ENCODE data around the gene CYCS. TPM values are rescaled to one million over a fixed set of nuclear protein-coding genes. Genes with fewer than 3 reads are reported as not detected.

The CYCS gene
- total and polyA plus RNA-seq, 10 of the 15 experiments (the other 5 are each of a cell fraction or from before 2014, with no cell fraction given), result 113 to 952 (median 356) TPM

DNA sequence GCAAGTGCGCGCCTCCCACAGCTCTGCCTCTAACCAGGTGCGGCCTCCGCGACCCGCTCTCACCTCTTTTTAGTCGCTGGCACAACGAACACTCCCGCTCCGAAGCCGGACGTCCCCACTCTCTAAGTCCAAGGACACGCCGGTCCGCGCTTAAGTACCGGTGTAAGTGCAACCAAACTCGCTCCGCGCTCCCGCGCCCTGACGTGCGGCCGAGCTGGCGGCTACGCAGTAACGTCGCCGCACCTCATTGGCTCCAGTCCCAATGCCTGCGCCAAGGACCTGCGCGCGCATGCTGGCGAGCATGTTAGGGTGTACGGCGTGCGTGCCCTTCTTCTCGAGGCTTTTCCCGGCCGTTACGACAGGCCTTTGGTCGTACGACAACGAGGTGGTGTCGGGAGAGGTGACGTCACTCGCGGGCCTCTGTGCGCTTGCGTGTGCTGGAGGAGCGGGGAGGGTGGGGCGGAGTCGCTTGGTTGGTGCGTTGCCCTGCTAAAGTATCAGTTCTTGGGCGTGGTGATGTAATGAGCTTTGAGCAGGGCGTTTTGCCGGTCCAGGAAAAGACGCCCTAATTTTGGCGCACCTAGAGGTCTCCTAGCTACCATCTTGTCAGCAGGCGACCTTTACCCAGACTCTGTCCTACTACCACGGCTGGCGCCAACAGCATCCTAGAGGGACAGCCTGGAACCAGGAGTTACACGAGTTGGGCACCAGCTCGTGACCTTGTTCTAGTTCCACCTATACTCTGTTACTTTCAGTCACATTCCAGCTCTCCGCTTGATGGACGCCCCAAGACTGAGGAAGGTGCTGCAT, at the start of gene CYCS (continued):
- TF ChIP-seq RAD21 (IDR thresholded peaks at IDR 0.05; ENCODE audit: insufficient read depth, low read depth, low read length), result no peak
- TF ChIP-seq ZNF384 (IDR thresholded peaks at IDR 0.05; ENCODE audit: borderline replicate concordance, low read depth, low read length), result no peak
- TF ChIP-seq JUNB (IDR thresholded peaks at IDR 0.05), result no peak; the same call in 1 of the 2 replicates
- no peak for TF ChIP-seq RAD51 (IDR thresholded peaks at IDR 0.05)
- peak; percentile 98 for TF ChIP-seq SMAD5 (IDR thresholded peaks at IDR 0.05; ENCODE audit: low read depth)
- peak; percentile 93 for TF ChIP-seq CBFB (IDR thresholded peaks at IDR 0.05; ENCODE audit: low read depth)
- peak; percentile 35; the same call in 1 of the 2 replicates for TF ChIP-seq GATAD2B (conservative IDR thresholded peaks at IDR 0.05; ENCODE audit: low read depth)
- TF ChIP-seq, protein P1, sequence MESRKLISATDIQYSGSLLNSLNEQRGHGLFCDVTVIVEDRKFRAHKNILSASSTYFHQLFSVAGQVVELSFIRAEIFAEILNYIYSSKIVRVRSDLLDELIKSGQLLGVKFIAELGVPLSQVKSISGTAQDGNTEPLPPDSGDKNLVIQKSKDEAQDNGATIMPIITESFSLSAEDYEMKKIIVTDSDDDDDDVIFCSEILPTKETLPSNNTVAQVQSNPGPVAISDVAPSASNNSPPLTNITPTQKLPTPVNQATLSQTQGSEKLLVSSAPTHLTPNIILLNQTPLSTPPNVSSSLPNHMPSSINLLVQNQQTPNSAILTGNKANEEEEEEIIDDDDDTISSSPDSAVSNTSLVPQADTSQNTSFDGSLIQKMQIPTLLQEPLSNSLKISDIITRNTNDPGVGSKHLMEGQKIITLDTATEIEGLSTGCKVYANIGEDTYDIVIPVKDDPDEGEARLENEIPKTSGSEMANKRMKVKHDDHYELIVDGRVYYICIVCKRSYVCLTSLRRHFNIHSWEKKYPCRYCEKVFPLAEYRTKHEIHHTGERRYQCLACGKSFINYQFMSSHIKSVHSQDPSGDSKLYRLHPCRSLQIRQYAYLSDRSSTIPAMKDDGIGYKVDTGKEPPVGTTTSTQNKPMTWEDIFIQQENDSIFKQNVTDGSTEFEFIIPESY (IDR thresholded peaks at IDR 0.05), result no peak
- TF ChIP-seq, protein P2, sequence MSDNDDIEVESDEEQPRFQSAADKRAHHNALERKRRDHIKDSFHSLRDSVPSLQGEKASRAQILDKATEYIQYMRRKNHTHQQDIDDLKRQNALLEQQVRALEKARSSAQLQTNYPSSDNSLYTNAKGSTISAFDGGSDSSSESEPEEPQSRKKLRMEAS (IDR thresholded peaks at IDR 0.05; ENCODE audit: low read depth, low read length), result peak; percentile 90
- TF ChIP-seq SMC3 (IDR thresholded peaks at IDR 0.05; ENCODE audit: borderline replicate concordance, low read length), result no peak
- peak; percentile 71 to 88; a peak in 3 of 4 replicates for TF ChIP-seq BHLHE40 (IDR thresholded peaks at IDR 0.05; ENCODE audit: borderline replicate concordance in 1 of 2, low read depth in 2 of 2, low read length in 1 of 2)
- no peak; the same call in 1 of the 2 replicates for TF ChIP-seq NFYA (IDR thresholded peaks at IDR 0.05; ENCODE audit: borderline replicate concordance, low read depth, low read length)
- TF ChIP-seq KAT2A (conservative IDR thresholded peaks at IDR 0.05; ENCODE audit: control insufficient read depth, low read depth, low read length), result no peak
- peak; percentile 74 for TF ChIP-seq YY1 (IDR thresholded peaks at IDR 0.05; ENCODE audit: low read depth, low read length)
- no peak for TF ChIP-seq STAT3 (IDR thresholded peaks at IDR 0.05; ENCODE audit: low read depth, low read length)
- TF ChIP-seq FOXK2 (IDR thresholded peaks at IDR 0.05), result no peak
- peak; percentile 61; the same call in 1 of the 2 replicates for TF ChIP-seq TBL1XR1 (IDR thresholded peaks at IDR 0.05; ENCODE audit: low read depth, low read length)
- TF ChIP-seq NR2C2 (IDR thresholded peaks at IDR 0.05; ENCODE audit: borderline replicate concordance, control insufficient read depth, insufficient read length, low read depth), result no peak
- peak; percentile 27; the same call in 1 of the 2 replicates for TF ChIP-seq STAT1 (conservative IDR thresholded peaks at IDR 0.05)
- no peak for TF ChIP-seq FOS (IDR thresholded peaks at IDR 0.05; ENCODE audit: borderline replicate concordance, extremely low read depth, insufficient read length)
- TF ChIP-seq MEF2A (IDR thresholded peaks at IDR 0.05; ENCODE audit: insufficient read depth, low read depth, low read length), result no peak
- peak; percentile 98 for TF ChIP-seq TAF1 (IDR thresholded peaks at IDR 0.05; ENCODE audit: borderline replicate concordance, low read depth, low read length)
- TF ChIP-seq, protein P3, sequence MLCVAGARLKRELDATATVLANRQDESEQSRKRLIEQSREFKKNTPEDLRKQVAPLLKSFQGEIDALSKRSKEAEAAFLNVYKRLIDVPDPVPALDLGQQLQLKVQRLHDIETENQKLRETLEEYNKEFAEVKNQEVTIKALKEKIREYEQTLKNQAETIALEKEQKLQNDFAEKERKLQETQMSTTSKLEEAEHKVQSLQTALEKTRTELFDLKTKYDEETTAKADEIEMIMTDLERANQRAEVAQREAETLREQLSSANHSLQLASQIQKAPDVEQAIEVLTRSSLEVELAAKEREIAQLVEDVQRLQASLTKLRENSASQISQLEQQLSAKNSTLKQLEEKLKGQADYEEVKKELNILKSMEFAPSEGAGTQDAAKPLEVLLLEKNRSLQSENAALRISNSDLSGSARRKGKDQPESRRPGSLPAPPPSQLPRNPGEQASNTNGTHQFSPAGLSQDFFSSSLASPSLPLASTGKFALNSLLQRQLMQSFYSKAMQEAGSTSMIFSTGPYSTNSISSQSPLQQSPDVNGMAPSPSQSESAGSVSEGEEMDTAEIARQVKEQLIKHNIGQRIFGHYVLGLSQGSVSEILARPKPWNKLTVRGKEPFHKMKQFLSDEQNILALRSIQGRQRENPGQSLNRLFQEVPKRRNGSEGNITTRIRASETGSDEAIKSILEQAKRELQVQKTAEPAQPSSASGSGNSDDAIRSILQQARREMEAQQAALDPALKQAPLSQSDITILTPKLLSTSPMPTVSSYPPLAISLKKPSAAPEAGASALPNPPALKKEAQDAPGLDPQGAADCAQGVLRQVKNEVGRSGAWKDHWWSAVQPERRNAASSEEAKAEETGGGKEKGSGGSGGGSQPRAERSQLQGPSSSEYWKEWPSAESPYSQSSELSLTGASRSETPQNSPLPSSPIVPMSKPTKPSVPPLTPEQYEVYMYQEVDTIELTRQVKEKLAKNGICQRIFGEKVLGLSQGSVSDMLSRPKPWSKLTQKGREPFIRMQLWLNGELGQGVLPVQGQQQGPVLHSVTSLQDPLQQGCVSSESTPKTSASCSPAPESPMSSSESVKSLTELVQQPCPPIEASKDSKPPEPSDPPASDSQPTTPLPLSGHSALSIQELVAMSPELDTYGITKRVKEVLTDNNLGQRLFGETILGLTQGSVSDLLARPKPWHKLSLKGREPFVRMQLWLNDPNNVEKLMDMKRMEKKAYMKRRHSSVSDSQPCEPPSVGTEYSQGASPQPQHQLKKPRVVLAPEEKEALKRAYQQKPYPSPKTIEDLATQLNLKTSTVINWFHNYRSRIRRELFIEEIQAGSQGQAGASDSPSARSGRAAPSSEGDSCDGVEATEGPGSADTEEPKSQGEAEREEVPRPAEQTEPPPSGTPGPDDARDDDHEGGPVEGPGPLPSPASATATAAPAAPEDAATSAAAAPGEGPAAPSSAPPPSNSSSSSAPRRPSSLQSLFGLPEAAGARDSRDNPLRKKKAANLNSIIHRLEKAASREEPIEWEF (IDR thresholded peaks at IDR 0.05; ENCODE audit: insufficient replicate concordance, low read depth, low read length), result no peak
- no peak for TF ChIP-seq SRF (IDR thresholded peaks at IDR 0.05; ENCODE audit: low read depth in 2 of 2, low read length in 2 of 2)
